Limb (tissue), 2 donors: ENCODE data around the gene KCNK6.
A peak's percentile ranks its signal among the peaks of the same experiment; 100 is the strongest.

Source experiments
- DNase-seq, 2 donors: peaks; one replicate each; pipeline ENCODE4 v3.0.0-alpha.2; 2016; ENCODE audit errors: extremely low spot score in 2 of 2

Gene KCNK6

GRCh38 chr19:38294090-38294489, 25.6 kb upstream of the KCNK6 start:
- DNase-seq: no peak

DNA sequence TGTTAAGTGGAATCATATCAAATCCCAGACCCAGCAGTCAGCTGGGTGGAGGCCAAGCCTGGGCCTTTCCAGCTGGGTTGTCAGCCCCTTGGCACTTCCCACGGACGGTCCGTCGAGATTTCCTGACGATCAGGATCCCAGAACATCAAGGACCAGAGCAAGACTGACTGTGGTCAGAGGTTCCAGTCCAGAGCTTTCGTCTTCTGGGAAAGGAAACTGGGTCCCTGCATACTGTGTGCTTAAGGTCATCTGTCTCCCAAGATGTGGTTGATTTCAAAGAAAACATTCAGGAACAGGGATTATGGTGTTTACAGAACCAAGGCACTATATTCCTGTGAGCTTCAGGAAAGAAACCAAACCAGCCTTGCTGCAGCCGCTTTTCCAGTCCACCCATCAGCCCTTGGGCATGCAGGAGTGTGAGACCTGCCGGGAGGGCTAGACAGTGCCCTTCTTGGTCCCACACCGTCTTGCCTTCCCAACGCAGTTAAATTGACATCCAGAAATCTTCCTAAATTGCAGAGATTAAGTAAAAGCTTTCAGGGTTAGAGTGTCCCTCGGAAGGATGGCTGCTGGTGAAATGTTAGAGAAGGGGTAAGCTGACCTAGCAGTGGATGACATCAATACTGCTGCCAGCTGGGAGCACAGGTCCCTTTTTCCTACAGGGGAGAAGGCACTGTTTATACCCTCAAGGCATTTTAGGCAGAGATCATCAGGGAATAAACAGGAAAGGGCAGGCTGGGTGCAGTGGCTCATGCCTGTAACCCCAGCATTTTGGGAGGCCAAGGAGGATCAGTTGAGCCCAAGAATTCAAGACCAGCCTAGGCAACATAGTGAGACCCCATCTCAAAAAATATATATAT, 20.6 kb upstream of the KCNK6 start:
- DNase-seq: no peak

GRCh38 chr19:38303517-38304351, 15.9 kb upstream of the KCNK6 start, which contains the start of gene C19orf33:
Gene C19orf33 (plus strand): TSS chr19:38304251. CDS start chr19:38304262, 11 bp downstream.
- DNase-seq: no peak

- DNase-seq: no peak
Measured at GRCh38 chr19:38304352-38304865, 15.2 kb upstream of the KCNK6 start.

DNA sequence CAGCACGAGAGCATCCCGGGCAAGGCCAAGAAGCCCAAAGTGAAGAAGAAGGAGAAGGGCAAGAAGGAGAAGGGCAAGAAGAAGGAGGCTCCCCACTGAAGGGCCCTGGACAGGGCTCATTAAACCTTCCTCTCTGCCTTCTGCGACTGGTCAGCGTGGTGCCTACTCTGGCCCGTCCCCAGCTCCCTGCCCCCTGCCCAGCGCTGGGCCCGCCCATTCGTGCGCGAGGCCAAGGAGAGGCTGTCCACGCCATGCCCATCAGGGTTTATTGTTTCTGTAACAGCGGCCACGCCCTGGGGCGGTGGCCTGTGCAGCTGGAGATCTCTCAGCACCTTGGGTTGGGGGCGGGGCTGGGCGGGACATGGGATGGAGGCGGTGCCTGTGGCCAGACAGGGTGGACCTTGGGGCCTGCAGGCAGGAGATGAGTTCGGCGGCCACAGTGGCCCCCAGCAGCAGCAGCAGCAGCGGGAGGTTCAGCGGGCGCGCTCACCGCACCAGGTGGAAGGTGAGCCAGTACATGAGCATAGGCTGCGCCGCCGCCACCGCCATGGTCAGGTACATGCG, 14.7 kb upstream of the KCNK6 start:
- DNase-seq: peak in 1 of 2 donors; percentile 63

DNA sequence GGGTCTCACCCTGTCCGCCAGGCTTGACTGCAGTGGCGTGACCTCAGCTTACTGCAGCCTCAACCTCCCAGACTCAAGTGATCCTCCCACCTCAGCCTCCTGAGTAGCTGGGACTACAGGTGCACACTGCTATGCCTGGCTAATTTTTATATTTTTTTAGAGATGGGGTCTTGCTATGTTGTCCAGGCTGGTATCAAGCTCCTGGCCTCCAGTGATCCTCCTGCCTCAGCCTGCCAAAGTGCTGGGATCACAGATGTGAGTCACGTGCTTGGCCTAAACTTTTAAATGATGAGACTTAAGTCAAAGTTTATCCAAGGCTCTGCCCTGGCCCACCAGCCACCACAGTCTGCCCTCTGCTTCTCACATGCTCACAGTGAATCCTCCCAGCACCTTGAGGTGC, 13.4 kb upstream of the KCNK6 start:
- DNase-seq: no peak

- DNase-seq: no peak
Measured at GRCh38 chr19:38307076-38307475, 12.6 kb upstream of the KCNK6 start.

DNA sequence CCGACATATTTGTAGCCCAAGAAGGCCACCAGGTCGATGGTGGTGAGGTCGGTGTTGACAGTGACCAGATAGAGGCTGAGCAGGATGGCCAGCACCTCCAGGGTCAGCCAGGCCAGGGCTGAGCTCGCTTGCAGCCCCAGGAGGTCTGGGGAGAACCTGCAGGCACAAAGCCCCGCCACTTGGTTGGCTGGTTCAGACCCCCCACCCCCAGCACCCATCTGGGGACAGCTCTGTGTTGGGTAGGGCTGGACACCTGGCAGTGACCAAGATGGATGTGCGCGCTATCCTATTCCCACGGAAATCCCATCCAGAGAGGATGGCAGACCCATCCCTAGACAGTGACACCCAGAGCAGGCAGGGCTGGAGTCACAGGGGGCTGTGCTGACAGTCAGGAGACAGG, 12.0 kb upstream of the KCNK6 start:
- no peak for DNase-seq

GRCh38 chr19:38308006-38308766, 11.5 kb upstream of the KCNK6 start:
- DNase-seq: no peak

- DNase-seq: no peak
Measured at GRCh38 chr19:38308926-38309614, 10.6 kb upstream of the KCNK6 start.

GRCh38 chr19:38309615-38310278, 9.9 kb upstream of the KCNK6 start:
- no peak for DNase-seq

GRCh38 chr19:38310279-38310670, 9.4 kb upstream of the KCNK6 start:
- no peak for DNase-seq

GRCh38 chr19:38310986-38311385, 8.7 kb upstream of the KCNK6 start:
- no peak for DNase-seq

- peak; percentile 97 to 98 for DNase-seq
Measured at GRCh38 chr19:38315657-38316476, 3.8 kb upstream of the KCNK6 start, which contains the start of gene YIF1B. Gene YIF1B (minus strand): TSS chr19:38315947. CDS start chr19:38315917, 30 bp downstream.

DNA sequence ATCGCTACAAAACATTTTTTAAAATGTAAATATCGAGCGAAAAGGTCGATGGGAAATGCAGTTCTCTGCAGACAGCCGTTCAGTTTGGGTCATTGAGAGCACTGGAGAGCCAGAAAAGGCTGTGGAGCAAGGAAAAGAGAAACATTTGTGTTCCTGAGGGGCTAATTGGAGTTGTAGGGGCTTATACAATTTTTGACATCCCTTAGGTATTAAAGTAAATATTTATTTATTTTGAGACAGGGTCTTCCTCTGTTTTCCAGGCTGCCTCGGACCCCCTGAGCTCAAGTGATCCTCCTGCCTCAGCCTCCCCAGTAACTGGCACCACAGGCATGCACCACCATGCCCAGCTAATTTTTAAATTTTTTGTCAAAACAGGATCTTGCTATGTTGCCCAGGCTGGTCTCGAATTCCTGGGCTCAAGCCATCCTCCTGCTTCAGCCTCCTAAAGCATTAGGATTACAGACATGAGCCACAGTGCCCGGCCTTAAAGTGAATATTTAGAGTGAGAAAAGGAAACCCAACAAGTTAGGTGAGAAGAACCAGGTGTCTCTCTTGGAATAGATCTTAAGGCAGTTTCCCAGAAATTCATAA, 3.1 kb upstream of the KCNK6 start:
- DNase-seq: no peak

DNA sequence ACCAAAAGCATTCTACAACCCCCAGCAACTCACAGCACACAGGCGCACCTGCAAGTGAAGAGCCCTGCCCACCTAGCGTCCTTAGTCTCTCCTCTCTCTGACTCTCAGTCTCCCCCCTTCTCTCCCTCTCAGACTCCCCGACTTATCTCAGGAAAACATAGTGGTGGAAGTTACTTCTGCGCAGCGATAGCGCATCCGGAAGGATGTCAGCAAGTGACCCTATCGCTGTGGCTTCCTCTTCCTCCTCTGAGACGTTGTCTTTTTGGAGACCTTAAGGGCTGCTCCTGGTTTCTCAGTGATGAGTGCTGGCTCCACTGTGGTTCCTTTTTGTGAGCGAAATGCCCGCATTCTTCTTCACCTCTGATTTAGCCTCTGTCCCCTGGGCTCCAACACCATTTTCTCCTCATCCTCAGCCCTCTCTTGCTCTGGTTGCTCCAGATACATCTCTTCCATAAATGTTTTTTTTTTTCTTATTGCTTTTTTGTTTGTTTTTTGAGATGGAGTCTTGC, 2.5 kb upstream of the KCNK6 start:
- no peak for DNase-seq

GRCh38 chr19:38318660-38319059, 985 bp upstream of the KCNK6 start:
- DNase-seq: peak; percentile 7 to 42

GRCh38 chr19:38320969-38321339, 1.3 kb downstream of the KCNK6 start:
- DNase-seq: no peak
